HPDE6-E6E7 (cell line): ENCODE data around the gene PARD6G.
"Not testable (repeated sequence)": the region's sequence is repeated elsewhere in the genome, so short reads cannot be mapped to it uniquely, and the experiment has no call there.

Source experiments
- DNase-seq: peaks from one replicate; pipeline ENCODE4 v3.0.0; 2011; ENCODE audit warnings: missing footprints; ENCODE audit errors: extremely low spot score

The PARD6G gene

DNA sequence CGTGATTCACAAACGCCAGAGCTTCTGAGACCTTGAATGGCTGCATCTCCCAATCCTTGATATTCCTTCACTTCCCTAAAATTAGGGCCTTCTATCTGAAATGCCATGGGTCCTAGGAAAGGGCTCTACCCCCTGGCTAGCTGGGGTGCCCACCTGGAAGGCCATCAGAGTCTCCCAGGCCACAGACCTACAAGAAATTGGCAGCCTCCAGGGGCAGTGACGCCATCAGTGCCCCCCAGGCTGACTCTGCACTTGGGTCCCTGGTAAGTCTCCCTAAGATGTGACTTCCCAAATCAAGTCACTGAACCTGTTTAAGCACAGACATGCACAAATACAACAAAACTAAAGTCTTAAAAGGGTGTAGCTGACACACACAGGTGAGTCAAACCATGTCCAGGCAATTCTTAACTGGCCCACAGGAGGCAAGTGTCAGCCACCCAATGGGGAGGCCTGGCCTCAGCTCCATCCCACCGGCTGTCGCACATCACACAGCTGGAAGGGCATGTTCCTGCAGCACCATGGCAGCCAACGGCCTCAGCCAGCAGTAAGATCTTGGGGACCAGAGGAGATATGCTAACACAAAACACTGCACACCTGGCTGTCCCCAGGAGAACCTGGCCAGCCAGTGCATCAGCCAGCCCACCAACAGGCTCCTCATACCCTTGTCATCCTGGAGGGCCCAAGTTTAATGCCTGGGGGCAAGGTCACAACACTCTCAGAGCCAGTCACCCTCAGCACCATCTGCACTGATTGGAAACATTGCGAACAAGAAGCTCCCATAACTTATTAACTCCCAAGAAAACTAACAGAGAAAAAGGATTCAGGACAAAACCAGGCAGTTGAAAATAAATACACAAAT is 5.2 kb downstream of the PARD6G start:
- no peak for DNase-seq

DNA sequence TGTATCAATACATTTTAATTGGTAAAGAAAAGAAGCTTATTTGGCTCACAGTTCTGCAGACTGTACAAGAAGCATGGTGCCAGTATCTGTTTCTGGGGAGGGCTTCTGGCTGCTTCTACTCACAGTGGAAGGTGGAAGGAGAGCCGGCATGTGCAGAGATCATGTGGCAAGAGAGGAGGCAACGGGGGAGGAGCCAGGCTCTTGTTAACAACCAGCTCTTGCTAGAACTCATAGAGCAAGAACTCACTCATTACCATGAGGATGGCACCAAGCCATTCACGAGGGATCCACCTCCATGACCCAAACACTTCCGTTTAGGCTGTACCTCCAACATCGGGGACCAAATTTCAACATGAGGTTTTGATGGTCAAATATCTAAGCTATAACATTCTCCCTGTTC is 7.5 kb downstream of the PARD6G start:
- no peak for DNase-seq

DNA sequence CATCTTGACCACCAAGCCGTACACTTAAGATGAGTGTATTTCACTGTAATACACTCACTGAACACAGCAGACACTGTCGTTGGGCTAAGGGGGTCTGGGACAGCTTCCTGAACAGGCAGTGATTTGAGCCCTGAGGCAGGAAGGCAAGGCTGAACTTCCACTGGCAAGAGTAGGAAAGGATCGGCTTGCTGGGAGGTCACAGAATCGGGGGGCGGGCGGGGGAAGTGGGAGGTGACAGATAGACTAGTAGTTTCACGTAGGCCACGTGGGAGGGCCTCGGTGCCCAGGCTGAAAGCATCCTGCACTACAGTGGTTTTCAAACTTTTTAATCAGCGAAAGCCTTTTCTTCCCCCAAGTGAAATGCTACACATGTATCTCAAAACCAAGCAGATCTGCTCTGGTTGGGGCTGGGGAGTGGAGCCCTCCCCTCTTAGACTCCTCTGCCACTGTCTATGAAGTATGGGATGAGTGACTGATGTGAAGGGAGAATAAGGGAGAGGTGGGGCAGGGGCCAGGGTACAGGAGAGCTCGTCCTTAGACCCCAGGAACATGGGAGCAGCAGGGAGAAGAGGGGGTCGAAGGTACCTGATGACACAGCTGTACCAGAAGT is 8.6 kb downstream of the PARD6G start:
- DNase-seq = no peak

DNA sequence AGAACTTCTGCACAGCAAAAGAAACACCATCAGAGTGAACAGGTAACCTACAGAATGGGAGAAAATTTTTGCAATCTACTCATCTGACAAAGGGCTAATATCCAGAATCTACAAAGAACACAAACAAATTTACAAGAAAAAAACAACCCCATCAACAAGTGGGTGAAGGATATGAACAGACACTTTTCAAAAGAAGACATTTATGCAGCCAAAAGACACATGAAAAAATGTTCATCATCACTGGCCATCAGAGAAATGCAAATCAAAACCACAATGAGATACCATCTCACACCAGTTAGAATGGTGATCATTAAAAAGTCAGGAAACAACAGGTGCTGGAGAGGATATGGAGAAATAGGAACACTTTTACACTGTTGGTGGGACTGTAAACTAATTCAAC is 9.8 kb downstream of the PARD6G start:
- DNase-seq = not testable (repeated sequence)

DNA sequence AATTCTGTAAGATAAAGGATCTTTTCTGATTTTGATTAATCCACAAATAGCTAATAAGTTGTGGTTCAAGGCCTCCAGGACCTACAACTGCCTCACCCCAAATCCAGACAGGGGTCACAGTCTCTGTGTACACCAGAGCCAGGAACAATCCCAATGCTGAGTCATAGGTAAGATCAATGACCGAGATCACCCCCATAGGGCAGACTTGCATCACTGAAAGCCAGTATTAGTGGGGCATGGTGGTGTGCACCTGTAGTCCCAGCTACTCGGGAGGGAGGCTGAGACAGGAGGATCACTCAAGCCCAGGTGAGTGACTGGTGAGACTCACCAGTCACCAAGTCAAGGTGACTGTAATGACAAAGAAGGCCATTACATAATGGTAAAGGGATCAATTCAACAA is 12.9 kb downstream of the PARD6G start:
- DNase-seq = no peak

DNA sequence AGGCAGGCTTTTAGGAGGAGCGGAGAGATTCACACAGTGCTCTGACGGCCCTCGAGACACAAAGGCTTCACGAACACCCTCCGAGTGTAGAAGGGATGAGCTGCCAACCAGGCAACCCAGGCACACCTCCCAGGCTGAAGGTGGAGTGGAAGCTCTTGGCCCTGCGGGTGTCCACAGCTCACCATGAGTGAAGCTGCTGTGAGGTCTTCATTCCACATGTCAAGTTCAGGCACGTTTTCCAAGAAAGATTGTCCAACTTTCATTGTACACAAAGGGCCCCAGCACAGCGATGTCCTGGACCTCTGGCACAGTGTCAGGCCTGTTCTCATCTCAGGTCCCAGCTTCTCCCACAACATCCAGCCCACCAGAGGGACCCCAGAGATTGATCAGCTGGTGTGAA is 13.4 kb downstream of the PARD6G start:
- peak; percentile 74 for DNase-seq

DNA sequence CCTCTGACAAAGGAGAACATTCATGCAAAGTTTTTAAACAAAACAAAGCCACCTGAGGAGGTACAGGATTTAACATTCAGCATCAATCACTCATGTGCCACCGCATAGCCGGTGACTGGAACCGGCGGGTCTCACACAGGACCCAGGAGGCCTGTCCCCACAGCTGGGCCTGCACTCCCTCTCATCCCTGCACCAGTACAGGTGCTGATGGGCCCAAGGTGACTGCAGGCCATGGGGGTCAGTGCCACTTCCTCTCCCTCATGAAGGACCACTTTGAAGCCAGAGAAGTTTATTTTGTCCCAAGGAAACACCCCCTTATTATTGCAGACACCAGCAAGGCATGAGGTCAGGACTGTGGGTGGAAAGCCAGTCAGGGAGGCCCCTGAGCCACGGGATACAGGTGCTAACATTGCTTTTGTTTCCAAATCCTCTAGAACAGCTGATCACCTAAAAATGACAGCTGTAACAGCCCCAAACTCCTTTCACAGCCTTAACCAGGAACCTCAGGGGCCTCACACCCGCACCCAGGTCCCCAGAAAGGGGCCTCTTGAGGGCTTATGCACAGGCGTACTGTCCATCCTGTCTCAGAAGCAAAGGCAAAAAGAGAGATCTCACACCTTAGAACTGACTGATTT is 14.0 kb downstream of the PARD6G start:
- no peak for DNase-seq

DNA sequence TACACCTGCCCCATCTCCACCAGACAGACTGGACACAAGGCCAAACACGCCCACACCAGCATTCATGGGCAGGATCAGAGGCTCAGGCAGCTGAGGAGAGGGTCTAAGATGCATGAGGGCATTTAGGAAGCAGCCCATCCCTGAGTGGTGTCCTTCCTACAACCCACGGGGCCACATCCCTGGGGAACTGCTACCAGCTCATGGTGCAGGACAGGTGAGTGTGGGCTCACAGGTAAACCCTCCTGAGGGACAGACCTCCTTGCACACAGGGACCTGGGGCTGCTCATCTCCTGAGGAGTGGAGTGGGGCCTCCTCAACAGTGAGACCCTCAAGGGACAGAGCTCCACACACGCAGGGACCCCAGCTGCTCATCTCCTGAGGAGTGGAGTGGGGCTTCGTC is 14.6 kb downstream of the PARD6G start:
- DNase-seq = no peak

DNA sequence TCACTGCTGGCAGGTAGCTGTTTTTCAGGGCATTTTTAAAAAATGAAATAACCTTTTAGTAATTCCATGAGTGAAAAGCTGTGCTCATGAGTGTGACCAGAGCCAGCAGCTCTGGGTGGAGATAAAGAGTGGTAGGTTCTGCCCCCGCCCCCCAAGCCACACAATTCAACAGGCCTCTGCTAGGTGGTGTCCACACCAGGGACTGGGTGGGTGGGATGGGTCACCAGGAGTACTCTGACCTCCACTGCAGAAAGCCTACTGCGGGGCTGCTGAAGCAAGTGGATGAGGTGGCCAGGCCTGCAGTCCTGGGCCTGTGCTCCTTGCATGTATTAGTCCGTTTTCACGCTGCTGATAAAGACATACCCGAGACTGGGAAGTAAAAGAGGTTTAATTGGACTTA is 15.3 kb downstream of the PARD6G start:
- DNase-seq = no peak

DNA sequence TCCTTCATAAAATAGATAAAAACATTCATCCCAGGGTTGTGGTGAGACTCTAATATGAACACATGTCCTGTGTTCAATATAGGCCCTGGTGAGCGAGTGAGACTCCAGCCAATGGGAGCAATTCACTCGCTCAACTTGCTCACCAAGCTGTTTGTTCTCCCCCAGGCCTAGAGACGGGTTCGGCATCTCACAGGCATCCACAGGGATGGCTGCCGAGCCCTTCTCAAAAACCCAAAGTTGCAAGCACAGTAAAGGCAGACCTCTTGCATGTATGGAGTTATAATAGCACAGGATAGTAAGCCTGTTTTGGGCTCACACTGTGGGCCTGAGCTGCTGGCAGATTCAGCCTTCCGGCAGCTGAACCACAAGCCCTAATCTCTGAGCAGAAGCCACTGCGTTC is 15.7 kb downstream of the PARD6G start:
- DNase-seq = no peak

DNA sequence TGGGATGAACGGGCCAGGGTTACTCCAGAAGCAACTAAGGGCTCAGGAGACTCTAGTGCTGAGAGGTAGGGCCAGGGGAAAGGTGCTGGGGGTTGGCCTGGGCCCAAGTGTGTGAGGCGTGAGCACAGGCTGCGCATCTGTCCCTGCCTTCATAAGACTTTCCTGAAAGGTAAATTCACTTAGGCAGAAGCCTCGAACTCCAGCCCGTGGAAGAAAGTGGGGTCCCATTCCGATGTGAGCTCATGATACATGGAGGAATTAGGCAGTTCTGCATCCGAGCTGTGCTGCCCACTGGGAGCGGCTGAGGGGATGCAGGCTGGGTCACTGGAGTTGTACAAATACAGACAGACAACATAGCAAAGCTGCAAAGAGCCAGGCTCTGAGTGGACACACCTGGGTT is 16.2 kb downstream of the PARD6G start:
- DNase-seq = no peak

DNA sequence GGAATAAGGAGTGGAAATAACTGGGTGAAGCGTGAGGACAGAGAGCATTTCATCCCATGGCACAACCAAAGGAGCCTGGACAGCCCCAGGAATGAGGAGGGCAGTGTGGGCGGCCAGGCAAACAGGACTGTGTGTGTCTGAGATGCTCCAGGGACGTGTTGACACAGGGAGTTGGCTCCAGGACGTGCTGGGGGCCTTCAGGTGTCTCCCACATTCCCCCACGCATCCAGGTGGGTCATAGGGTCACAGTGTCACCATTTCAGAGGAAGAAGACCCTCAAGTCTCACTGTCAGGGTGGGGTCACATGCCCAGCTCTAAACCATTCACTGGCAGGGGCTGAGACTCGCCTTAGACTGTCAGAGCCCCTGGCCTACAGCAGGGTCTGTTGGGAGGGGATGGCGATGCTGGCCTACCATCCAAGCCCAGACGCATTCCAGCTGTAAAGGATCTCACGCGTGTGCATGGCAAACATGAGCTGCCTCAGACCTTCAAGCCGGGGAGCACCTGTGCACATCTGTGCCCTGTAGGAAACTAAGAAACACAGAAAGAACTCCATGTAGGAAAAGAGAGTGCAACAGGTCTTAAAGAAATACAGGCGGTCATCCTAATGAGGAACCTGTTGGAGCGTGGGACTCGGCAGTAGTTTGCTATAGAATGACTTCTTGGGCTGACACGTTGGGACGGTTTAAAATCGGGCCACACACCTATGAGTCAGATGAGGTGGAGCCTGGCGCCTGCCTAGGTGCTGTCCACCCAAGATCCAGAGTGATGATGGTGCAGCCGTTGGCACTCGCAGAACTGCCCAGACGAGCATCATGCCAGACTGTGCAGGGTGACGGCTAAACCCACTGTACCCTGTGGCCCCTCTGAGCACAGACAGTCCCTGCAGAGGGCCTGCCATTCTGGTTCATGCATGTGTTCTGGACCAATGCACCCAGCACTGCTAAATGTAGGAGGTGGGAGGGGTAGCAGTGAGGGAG is 17.3 kb downstream of the PARD6G start:
- DNase-seq = peak; percentile 73

DNA sequence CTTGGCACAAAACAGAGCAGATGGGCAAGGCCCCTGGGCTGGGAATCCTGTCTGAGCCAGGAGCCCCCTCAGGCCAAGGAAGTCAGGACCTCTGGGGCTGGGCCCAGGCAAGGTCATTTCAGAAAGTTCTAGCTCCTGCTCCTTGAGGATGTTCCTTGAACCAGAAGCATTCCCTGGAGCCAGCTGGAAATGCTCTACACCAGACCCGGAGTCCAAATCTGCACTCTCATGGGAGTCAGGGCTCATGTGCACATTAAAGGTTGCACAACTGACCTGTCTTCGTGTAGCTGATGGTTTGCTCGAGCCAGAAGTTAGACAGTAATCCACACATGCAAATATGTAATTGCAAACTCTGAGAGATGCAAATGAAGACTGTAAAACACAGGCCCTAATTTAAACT is 18.0 kb downstream of the PARD6G start:
- no peak for DNase-seq

DNA sequence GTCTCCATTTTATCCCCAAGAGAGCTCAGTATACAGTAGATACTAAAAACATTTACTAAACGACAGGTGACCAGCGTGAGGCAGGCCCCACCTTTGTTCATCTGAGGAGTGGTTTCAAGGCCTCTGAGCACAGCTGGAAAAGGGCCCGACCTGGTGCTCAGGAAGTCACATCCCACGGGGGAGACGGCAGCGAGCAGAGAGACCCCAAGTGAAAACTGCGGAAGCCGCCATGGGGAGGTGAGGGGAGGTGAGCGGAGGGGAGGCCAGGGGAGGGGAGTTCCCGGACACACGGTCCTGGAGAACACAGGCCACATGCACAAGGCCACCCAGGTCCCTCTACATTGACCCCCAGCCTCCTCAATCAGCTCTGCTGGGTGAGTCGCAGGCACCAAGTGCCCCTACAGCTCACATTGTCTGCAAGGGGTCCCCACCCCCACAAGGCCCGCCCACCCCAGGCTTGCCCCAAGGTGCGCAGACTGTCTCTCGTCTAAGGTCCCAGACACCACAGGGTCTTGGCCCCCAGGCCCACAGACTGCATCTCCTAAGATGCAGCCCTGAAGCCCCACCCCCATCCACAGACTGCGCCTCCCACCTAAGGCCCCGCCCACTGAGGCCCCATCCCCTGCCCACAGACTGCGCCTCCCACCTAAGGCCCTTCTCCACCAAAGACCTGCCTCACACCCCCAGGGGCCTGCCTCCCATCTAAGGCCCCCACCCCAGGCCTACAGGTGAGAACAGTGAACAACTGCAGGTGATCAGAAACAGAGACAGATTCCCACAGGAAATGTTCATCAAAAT is 19.1 kb downstream of the PARD6G start:
- DNase-seq = no peak

DNA sequence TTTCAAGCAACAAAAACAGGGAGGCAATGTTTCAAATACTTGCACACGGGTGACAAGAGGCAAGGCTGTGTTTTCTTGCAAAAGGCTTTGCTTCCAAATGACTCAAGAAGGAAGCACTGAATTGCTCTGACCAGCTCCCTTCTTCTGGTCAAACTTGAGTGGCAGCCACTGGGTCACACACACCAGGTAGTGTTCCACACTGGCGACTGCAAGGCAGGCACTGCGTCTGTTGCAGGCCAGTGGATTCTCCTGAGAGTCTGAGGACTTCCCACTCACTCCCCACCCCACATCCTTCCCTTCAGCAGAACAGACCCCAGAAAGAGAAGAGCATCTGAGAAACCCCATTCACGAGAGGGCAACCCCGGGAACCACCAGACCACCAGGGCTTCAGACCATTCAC is 19.8 kb downstream of the PARD6G start:
- DNase-seq = no peak

DNA sequence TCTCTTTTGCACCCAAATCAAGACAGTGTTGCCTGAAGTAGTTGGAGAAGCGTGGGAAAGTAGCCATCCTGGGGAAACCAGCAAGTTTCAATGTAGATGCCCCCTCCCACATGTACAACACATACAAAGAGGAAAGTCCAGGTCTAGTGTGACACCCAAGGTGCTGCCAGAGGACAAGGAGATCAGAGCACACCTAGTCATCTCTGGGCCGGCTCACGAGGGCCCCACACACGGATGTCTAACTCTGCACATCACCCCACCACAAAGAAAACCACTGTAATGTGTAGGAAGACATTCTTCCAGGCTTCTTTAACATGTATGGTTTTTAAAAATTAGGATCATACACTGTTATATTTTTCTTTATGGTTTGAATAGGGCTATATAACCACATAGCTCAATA is 21.6 kb downstream of the PARD6G start:
- no peak for DNase-seq

DNA sequence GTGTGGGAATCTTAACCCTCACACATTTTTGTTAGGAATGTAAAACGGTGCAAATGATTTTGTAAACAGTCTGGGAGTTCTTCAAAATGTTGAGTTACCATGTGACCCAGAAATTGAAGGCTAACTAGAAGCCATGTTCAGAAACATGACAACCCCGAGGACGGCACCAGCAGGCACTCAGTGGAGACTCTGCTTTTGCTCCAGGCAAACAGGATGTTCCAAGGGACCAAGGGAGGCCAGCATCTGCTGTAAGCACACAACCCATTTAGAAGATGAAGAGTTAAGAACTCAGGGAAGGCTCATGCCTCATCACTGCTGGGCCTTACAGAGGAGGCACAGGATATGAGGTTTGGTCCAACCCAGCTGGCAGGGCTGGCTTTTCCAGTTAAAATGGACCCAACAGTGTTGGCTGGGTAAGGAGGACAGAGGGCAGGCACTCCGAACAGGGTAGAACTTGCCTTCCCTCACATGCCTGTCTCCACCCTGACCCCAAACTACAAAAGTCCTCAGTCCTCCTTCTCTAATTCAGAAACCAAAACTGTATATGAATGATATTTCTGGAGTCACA is 23.6 kb downstream of the PARD6G start:
- DNase-seq = no peak

DNA sequence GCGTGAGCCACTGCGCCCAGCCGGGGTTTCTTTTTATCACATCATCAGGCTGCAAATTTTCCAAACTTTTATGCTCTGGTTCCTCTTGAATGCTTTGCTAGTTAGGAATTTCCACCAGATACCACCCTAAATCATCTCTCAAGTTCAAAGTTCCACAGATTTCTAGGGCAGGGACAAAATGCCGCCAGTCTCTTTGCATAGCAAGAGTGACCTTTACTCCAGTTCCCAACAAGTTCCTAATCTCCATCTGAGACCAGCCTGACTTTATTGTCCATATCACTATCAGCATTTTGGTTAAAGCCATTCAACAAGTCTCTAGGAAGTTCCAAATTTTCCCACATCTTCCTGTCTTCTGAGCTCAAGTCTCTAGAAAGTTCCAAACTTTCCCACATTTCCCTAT is 27.8 kb downstream of the PARD6G start:
- DNase-seq = not testable (repeated sequence)

DNA sequence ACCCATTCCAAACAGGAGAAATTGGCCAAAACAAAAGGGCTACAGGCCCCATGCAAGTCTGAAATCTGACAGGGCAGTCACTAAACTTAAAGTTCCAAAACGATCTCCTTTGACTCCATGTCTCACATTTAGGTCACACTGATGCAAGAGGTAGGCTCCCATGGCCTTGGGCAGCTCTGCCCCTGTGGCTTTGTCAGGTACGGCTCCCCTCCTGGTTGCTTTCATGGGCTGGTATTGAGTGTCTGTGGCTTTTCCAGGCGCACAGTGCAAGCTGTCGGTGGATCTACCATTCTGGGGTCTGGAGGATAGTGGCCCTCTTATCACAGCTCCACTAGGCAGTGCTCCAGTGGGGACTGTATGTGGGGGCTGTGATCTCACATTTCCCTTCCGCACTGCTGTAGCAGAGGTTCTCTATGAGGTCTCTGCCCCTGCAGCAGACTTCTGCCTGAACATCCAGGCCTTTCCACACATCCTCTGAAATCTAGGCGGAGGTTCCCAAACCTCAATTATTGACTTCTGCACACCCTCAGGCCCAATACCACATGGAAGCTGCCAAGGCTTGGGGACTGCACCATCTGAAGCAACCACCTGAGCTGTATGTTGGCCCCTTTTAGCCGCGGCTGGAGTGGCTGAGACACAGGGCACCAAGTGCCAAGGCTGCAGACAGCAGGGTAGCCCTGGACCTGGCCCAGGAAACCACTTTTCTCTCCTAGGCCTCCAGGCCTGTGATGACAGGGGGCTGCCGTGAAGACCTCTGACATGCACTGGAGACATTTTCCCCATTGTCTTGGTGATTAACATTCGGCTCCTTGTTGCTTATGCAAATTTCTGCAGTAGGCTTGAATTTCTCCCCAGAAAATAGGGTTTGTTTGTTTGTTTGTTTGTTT is 28.7 kb downstream of the PARD6G start:
- DNase-seq = no peak

DNA sequence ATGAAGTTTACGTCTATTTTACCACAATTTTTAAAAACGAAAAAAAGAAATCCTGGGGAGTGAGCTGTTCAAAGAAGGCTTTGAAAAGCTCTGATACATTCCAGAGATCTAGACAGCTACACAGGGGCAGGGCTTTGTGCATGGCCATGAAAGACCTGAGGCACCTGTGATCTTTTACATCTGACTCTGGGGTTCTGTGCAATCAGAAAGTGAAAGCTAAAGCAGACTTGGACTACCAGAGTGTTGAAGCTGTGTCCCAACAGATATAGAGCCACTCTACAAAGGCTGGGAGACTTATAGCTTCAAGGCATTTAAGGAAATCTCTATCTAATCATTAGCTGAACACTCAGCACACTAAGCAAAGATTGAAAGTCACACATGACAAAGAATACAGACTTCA is 34.1 kb downstream of the PARD6G start:
- peak; percentile 22 for DNase-seq
